HT1080 (cell line): ENCODE measurements around the gene TSC22D2. TPM values are rescaled to one million over a fixed set of nuclear protein-coding genes. Genes with fewer than 3 reads are reported as not detected.
"Not testable (repeated sequence)": the region's sequence is repeated elsewhere in the genome, so short reads cannot be mapped to it uniquely, and the experiment has no call there.

Source experiments
- DNase-seq: peaks from one replicate; pipeline ENCODE4 v3.0.0-alpha.2; 2015; ENCODE audit warnings: low read depth
- total RNA-seq: library from RNA; depleted of rRNA; stranded (reverse); fragments of >200 nt; shearing (Covaris generic); gene quantifications from 2 replicates; pipeline ENCODE4 v1.2.3, GENCODE V29; 2014

The TSC22D2 gene
- total RNA-seq, 1 experiment from 2014 or later = 7.7 TPM

DNA sequence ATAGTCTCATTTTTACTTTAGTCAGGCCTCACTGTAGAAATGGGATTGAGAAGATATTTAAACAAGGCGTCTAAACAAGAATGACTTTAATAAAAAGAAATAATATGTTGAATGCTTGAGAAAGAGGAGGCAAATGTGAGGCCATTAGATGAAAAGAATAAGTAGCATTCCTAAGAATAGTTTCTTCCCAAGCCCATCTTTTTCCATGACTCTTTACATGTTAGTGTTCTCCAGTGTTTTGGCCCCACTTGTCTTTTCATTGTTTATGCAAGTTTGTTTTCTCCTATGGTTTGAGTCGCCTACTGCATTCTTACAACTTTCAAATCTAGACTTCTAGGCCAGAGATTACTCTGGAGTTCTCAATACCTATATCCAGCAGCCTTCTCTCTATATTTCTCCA, 39.0 kb downstream of the TSC22D2 start:
- DNase-seq = no peak

DNA sequence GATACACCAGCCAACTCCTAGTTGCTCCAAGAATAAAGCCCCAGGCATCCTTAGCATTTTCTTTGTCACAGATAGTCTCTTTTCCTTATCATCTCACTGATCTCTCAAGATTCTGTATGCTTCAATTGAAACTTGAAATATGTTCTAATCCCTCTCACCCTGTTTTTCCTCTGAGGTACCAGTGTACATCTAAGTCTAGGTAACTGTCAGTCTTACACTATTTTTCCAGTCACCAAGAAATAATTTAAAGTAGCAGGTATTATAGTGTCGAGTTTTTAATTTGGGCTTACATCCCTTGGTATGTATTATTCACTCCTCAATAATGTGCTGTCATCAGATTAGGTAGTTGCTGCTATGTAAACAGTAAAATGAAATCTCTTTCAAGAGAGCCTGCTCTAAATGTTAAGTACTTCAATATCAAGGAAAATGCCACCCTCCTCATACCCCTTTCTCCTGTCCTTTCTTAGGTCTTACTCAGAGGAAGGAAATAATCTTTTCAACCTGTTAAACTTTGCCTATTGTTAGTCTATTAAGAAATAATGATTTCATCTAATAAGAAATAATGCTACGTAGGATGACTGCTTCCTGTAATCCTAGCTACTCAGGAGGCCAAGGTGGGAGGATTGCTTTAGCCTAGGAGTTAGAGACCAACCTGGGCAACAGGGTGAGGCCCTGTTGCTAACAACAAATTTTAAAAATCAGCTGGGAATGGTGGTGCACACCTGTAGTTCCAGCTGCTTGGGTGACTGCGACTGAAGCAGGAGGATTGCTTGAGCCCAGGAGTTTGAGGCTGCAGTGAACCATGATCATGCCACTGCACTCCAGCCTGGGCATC, 39.8 kb downstream of the TSC22D2 start:
- peak; percentile 58 for DNase-seq

DNA sequence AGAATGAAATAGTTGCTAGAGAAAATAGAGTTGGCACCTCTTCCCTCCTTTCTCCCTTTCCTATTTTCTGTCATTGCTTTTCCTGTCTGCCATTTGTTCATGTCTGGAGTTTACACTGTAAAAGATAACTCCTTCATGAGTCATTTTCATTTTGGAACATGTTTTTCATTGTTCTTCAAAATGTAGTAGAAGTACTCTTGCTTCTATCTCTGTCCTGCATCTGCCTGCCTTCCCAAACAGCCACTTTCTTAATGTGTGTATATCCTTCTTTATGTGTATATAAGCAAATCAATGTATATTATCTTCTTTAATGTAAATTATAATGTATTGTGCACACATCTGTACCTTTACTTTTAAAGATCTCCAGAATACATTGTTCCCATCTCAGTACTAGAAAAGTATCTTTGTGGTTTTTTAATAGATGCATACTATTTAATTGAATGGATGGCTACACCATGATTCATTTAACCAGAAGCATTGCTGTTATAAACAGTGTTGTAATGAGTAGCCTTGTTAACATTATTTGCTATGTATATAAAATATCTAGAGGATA, 41.1 kb downstream of the TSC22D2 start:
- peak; percentile 80 for DNase-seq

DNA sequence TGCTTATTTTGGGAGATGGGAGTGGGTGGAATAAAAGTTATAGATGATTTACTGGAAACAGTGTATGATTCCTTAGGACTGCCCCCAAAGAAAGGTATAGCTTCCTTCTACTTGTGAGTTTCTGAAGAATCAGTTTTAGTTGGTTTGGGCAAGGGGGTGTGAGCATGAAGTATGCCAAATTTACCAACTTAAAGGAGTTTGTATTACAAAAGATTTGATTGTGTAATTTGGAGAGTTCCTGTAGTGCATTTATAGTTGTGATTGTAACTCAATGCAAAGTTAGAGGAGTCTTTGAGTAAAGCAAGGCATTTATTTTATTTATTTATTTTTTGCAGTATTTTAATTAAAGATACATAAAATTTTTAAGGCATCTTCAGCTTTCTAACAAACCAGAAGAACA, 42.8 kb downstream of the TSC22D2 start:
- no peak for DNase-seq

DNA sequence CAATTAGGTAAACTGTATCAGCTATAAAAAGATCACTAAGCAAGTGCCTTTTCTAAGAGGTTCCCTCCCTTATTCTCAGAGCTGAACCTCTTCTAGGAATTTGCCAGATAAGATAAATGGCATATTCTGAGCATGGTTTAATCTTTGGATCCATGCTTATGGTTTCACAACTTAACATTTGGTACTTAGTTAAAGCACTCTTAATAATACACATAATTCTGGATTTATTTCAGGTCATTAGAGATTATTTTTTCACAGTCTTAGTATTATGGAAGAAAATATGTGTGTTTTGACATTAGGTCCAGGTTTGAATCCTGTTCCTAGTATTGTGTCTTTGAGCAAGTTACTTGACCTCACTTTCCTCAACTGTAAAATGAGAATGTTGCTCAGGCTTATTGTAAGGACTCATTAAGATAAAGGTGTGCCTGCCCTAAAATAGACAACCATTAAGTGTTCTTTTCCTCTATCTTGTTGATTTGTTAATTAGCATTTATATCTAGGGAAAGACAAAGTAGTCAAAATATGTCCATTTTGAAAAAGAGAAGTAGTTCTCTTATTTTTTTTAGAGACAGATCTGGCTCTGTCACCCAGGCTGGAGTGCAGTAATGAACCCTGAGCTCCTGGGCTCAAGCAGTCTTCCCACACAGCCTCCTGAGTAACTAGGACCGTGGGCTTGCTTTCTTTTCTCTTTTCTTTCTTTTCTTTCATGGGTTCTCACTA, 43.4 kb downstream of the TSC22D2 start:
- DNase-seq = no peak

DNA sequence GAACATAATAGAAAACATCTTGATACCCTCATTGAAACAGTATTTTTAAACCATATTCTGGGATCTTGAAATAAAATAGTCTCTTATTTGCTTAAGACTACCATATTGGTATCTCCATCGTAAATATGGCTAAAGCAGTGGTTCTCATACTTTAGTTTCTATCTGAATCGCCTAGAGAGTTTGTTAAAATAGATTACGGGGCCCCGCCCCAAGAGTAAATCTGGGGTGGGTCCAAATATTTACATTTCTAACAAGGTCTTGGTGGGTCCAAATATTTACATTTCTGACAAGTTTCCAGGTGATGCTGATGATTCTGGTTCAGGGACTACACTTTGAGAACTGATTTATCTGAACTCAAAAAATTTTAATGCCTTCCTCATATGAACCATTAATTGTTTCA, 45.3 kb downstream of the TSC22D2 start:
- DNase-seq = no peak

DNA sequence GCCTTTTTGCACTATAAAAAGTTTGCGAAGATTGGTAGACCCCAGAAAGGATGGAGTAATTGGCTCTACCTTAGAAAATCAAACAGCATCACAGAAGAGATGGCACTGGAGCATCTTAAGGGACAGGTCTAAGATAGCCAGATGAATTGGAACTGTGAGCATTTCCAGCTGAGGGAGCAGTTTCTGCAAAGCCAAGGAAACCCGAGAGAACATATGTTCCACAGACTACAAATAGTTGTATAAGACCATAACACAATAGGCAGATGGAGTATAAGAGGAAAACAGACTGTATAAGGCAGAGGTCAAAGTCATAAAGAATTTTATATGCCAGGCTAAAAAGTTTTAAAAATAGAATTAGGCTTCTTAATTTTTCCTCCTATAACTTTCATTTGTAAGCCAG, 46.0 kb downstream of the TSC22D2 start:
- DNase-seq = no peak

DNA sequence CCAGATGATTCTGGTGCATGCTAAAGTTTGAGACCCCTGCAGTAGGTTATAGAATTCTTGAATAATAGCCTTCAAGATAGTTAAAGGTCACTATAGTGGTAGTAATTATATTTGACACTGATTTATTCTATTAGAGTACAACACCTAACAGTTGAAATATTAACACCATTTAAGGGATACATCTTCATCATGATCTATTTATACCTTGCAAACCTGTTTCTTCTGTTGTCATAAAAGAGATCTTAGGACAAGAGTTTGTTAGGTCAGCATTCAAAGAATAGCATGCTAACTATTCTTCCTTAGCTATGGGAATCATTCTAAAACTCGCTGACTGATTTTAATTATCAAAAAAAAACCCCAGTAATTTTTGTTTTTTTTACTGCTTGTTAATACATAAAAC, 46.5 kb downstream of the TSC22D2 start:
- no peak for DNase-seq

DNA sequence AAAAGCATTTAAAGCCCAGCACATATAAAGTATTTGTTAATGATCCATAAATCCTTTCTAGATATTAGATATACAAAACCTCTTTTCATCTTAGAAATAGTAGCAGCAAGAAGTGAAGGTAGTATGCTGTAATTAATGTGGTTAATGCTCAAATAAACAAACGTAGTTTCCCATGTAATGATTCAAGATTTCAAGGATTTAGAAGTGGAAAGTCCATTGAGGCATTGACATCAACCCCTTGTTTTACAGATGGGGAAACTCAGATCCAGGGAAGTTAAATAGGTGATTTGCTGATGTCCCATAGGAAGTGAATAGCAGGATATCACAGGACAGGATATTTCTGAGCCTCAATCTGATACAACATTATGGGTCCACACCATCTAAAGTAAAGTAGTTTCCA, 47.2 kb downstream of the TSC22D2 start:
- no peak for DNase-seq

DNA sequence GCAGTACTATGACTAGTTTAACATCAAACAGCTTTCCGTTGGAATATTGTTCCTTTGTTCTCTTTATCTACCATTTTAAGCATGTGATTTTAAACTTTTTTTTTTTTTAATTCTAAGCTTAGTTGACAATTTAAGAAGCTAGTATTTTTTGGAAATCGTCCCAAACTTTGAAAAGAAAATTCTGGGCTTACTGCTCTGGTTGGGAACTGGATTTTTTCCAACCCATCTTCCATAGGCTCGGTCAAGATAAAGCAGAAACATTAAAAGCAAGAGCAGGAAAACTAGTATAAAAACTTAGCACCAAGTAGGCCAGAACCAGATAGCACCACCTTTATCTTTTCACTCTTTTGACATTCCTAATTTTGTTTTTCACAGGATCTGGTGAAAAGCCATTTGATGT, 49.9 kb downstream of the TSC22D2 start:
- no peak for DNase-seq

DNA sequence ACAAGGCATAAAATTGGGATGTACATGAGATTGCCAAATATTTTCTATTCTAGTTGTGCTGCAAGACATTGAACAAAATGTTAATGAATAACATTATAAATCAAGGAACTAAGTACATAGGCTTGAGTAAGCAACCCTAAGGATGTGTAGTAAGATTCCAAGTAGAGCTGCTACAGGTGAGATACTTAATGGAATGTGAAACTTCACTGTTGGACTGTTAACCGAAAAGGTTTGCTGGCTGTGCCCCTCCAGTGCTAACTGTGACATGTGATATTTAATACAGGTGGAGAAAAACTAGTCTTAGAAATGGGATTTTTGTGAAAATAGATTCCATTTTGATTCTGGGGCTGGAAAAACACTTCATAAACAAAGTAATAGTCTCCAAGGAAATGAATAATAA, 52.4 kb downstream of the TSC22D2 start:
- no peak for DNase-seq

DNA sequence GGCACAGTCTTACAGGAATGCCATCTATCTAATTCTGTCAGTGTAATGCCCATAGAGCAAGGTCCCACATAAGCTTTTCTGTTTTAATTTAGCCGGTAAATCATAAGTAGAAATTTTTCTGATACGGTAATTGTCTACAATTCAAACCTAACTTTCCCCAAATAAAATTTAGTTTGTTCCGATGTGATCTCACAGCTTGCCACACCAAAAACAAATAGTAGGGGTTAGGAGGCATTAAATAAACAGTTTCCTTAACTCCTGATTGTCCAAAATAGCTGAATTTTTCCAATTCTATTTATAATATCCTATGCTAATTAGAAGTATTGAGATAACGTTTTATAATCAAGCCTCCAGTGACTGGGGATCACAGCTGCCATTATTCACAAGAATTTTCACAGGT, 53.3 kb downstream of the TSC22D2 start:
- no peak for DNase-seq

DNA sequence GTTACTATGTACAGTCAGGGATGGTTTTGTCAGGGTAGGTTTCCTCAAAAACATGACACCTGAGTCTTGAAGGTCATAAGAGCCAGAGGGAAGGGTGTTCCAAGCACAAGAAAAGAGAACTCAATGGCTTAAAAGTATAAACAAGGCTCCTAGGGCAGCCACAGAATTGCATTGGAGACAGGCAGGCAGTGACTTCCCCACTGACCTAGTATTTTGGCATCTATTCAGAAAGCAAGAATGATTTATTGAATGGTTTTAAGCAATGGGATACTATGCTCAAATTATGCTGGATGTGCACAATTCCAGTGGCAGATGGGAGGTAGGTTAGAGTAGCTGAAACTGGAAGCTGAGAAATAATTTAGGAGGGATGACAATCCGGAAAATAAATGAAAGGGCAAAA, 54.0 kb downstream of the TSC22D2 start:
- no peak for DNase-seq

DNA sequence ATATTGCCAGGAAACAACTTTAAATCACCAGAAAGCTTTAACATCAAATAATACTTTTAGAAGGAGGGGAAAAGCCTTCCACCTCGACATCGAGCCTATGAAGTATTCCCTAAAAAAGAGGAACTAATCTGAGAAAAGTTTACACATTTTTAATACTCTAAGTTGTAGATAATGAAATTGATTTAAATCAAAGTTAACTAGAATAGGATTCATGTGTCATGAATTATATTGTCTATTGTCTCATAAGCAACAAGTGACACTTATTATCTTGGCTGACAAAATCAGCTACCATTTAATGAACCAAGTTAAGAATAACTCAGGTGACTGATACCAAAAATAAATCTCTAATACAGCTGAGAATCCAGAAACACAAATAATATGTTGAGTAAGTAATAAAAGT, 56.6 kb downstream of the TSC22D2 start:
- no peak for DNase-seq

DNA sequence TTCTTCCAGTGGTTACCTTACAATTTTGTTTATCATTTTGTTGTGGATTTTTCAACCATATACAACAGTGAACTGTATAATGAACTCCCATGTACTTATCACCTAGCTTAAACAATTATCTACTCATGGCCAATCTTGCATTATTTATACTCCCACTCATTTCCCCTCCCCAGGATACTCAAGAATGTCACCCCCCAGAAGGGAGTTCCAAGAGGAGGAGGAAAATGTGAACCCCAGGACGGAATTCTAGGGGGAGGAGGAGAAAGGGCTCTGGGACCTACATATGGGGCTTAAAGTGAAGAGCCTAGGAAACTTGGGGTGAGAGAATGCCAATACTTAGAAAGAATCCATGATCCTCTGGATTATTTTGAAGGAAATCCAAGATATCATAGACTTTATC, 59.3 kb downstream of the TSC22D2 start:
- no peak for DNase-seq

DNA sequence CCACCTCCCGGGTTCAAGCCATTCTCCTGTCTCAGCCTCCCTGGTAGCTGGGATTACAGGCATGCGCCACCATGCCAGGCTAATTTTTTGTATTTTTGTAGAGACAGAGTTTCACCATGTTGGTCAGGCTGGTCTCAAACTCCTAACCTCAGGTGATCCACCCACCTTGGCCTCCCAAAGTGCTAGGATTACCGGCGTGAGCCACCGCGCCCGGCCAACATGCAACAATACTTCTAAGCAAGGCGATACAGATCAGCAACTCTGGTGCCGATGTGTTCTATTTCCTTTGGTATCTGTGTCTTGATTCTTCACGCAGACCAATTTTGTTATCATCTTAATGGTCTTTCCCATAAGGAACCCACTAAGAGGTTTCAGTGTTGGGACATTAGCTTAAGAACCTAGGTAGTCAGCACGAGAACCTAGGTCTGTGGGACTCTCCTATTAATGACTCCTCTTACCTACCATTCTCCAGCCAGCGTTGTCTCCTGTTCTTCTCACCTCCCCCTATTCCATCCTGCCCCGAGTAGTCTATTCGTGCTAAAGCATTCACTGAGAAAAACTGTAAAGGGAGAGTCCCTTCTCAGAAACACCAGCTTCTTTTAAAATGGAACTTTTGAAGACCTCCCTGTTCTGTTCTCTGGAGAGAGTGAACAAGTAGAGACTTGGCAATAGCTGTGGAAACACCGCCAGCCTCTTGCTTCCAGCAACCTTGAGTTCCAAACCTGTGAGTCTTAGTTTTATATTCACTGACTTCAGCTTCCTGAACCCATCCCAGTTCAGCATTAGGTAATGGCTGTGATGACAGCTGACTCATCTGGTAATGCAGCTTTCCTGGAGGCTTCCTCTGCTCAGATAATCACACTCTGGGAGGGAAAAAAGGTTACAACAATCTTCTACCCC, 61.2 kb downstream of the TSC22D2 start:
- DNase-seq = peak; percentile 98

DNA sequence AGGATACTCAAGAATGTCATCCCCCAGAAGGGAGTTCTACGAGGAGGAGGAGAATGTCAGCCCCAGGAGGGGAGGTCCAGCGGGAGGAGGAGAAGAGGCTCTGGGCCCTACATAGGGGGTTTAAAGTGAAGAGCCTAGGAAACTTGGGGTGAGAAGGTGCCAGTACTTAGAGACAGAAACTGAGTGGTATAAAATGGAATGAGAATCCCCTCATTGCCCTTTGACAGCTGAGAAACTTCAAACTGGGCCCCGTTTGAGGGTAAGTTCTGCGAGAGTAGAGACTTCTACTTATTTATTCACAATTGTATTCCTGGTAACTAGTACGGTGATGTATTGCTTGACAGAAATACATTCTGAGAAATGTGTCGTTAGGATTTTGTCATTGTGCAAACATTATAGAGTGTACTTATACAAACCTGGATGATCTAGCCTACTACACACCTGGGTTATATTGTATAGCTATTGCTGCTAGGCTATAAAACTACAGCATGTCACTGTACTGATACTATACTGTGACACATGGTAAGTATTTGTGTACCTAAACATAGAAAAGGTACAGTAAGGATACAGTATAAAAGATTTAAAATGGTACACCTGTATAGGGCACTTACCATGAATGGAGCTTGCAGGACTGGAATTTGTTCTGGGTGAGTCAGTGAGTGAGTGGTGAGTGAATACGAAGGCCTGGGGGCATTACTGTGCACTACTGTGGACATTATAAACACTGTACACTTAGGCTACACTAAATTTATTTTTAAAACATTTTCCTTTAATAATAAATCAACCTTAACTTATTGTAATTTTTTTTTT, 62.0 kb downstream of the TSC22D2 start:
- peak; percentile 81 for DNase-seq

DNA sequence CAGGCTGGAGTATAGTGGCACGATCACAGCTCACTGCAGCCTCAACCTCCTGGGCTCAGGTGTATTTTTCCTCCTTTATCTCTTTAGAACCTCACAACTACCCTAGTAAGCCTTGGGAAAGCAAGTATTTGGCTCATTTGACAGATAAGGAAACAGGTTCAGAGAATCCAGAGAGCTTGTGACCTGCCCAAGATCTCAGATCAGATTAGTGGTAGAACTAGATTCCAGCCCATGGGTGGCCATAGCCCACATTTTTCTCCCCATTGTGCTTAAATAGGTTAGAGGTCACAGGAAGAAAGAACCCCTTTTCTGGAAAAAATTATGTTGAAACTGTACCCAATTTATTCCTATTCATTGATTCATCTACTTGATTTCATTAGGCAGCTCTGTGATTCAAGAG, 64.3 kb downstream of the TSC22D2 start:
- no peak for DNase-seq

DNA sequence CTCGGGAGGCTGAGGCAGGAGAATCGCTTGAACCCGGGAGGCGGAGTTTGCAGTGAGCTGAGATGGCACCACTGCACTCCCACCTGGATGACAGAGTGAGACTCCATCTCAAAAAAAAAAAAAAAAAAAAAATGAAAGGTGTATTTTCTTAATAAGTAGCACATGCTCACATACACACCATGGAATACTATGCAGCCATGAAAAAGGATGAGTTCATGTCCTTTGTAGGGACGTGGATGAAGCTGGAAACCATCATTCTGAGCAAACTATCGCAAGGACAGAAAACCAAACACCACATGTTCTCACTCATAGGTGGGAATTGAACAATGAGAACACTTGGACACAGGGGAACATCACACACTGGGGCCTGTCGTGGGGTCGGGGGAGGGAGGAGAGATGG, 65.1 kb downstream of the TSC22D2 start:
- not testable (repeated sequence) for DNase-seq

DNA sequence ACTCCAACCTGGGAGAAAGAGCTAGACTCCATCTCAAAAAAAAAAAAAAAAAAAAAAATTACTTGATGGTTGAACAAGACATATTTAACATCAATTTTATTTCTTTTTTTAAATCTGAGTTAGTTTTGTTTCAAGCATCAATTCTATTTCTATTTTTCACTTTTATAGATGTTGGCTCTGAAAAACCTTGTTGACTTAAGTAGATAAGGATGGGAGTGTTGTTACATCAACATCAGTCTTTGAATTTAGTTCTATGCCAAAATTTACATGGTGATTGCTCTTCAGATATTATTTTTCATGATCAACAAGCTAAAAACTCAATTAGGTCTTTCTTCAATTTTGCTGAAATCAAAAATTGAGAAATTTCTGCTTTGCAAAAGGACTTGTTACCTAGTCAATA, 71.3 kb downstream of the TSC22D2 start:
- no peak for DNase-seq

DNA sequence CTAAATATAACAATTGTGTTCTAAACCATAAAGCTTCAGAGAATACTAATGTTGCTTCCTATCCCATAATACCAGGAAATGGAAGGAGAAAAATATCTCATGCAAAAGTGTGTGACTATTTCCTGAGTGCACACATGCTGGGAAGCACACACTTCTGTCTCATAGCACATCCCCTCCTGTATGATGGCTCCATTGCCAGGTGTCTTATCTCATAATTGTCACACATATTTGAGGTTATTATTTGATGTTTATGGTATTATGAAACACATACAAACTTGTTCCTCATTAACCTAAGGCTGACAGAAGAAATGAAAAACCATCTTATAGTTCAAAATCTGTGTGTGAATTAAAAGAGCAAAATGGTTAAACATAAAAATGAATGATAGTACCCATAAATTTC, 72.8 kb downstream of the TSC22D2 start:
- DNase-seq = no peak
